OCI-LY1 (cell line): ENCODE measurements around the gene SSNA1.

Source experiments
- CTCF ChIP-seq: fragments of 200-600 bp; sonication (generic), shearing (Covaris generic); IDR thresholded peaks from 2 replicates; pipeline ENCODE4 v1.5.1; 2017; ENCODE audit warnings: mild to moderate bottlenecking, antibody characterized with exemption, low read length, moderate library complexity, mixed read lengths
- EZH2 ChIP-seq: fragments of 200-600 bp; sonication (generic), shearing (Covaris generic); IDR thresholded peaks from 2 replicates; pipeline ENCODE4 v1.8.0; 2017; ENCODE audit warnings: borderline replicate concordance, mixed run types, mild to moderate bottlenecking, antibody characterized with exemption, low read length, moderate library complexity, mixed read lengths

- TF ChIP-seq CTCF (peak; percentile 99), EZH2 (no peak)
Measured at GRCh38 chr9:137236238-137236935, 47.9 kb downstream of the SSNA1 start.
